HCT116 (cell line): ENCODE results near the gene DNAAF8.

ENCODE experiments used
- CEBPB ChIP-seq: IDR thresholded peaks from 2 replicates; pipeline ENCODE4 v1.6.1; 2012; ENCODE audit warnings: low read depth
- EGR1 ChIP-seq: IDR thresholded peaks from 2 replicates; pipeline ENCODE4 v1.6.1; 2012; ENCODE audit warnings: low read depth
- EZH2 ChIP-seq: fragments of 200-600 bp; sonication (generic); IDR thresholded peaks from 2 replicates; pipeline ENCODE4 v1.6.1; 2017; ENCODE audit warnings: antibody characterized with exemption, mixed run types
- JUND ChIP-seq: IDR thresholded peaks from 2 replicates; pipeline ENCODE4 v1.6.1; 2012
- POLR2A ChIP-seq: IDR thresholded peaks from 2 replicates; pipeline ENCODE4 v1.7.0; 2011; ENCODE audit warnings: borderline replicate concordance; ENCODE audit not compliant: insufficient read depth, insufficient read length; ENCODE audit errors: extremely low read depth
- POLR2AphosphoS5 ChIP-seq: IDR thresholded peaks from 2 replicates; pipeline ENCODE4 v1.6.1; 2011; ENCODE audit warnings: mild to moderate bottlenecking, low read depth, low read length, moderate library complexity
- RAD21 ChIP-seq: IDR thresholded peaks from 2 replicates; pipeline ENCODE4 v1.6.1; 2012; ENCODE audit warnings: low read depth, mild to moderate bottlenecking
- SP1 ChIP-seq: IDR thresholded peaks from 2 replicates; pipeline ENCODE4 v1.6.1; 2012; ENCODE audit warnings: low read depth
- TCF7L2 ChIP-seq: IDR thresholded peaks from 2 replicates; pipeline ENCODE4 v1.7.0; 2011; ENCODE audit warnings: borderline replicate concordance, inconsistent platforms; ENCODE audit not compliant: insufficient read depth, insufficient read length; ENCODE audit errors: extremely low read depth
- ZNF274 ChIP-seq: fragments of 200-500 bp; sonication (Bioruptor generic); IDR thresholded peaks from 2 replicates; pipeline ENCODE4 v1.6.1; 2014; ENCODE audit warnings: mild to moderate bottlenecking, low read depth, low read length, inconsistent platforms
- TF ChIP-seq, protein P1 (sequence below), 3 experiments: fragments of 200-600 bp in 1 of 3; sonication (generic) in 1 of 3; IDR thresholded peaks in 2 of 3; conservative IDR thresholded peaks in 1 of 3; 2 replicates each; pipeline ENCODE4 v1.5.1; 2012 to 2017; ENCODE audit warnings: low read depth in 2 of 3, low read length in 2 of 3, antibody characterized with exemption in 1 of 3, borderline replicate concordance in 1 of 3, control low read depth in 1 of 3, mild to moderate bottlenecking in 1 of 3, mixed read lengths in 1 of 3, mixed run types in 1 of 3, moderate library complexity in 1 of 3; ENCODE audit not compliant: insufficient read depth in 1 of 3
- TF ChIP-seq, protein P2 (sequence below): IDR thresholded peaks from 2 replicates; pipeline ENCODE4 v1.6.1; 2012
- TF ChIP-seq, protein P3 (sequence below): IDR thresholded peaks from 2 replicates; pipeline ENCODE4 v1.6.1; 2012; ENCODE audit warnings: low read depth

DNA sequence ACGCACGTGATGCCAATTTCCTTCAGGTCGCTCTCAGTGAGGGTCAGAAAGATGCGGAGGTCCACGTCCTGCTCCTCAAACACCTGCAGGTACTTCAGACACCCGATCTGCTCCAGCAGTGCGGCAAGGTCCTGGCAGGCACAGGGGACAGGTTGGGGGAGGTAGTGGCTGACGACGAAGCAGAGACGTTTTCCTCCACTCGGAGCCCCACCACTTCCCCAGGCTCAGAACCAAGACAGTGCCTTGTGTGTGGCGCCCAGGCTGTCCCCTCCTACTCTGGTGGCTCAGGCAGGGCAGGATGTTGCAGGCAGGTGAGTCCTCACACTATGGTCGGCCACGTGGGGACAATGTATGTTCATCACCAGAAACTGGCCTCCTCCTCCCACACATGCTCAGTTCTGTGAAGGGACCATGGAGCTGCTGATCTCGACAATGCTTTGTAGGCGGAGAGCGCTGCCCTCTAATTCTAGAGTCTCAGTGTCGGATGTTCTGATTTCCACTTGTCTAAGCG lies 35.2 kb upstream of the DNAAF8 start:
- TF ChIP-seq EGR1 (no peak), CEBPB (no peak), ZNF274 (no peak), TCF7L2 (no peak), SP1 (no peak), POLR2AphosphoS5 (no peak), POLR2A (no peak), JUND (no peak), RAD21 (no peak), EZH2 (no peak)
- TF ChIP-seq, protein P1, sequence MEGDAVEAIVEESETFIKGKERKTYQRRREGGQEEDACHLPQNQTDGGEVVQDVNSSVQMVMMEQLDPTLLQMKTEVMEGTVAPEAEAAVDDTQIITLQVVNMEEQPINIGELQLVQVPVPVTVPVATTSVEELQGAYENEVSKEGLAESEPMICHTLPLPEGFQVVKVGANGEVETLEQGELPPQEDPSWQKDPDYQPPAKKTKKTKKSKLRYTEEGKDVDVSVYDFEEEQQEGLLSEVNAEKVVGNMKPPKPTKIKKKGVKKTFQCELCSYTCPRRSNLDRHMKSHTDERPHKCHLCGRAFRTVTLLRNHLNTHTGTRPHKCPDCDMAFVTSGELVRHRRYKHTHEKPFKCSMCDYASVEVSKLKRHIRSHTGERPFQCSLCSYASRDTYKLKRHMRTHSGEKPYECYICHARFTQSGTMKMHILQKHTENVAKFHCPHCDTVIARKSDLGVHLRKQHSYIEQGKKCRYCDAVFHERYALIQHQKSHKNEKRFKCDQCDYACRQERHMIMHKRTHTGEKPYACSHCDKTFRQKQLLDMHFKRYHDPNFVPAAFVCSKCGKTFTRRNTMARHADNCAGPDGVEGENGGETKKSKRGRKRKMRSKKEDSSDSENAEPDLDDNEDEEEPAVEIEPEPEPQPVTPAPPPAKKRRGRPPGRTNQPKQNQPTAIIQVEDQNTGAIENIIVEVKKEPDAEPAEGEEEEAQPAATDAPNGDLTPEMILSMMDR (IDR thresholded peaks at IDR 0.05 in 2 of 3, conservative IDR thresholded peaks at IDR 0.05 in 1 of 3; ENCODE audit: borderline replicate concordance in 1 of 3, insufficient read depth in 1 of 3, low read depth in 2 of 3, low read length in 2 of 3), result no peak
- TF ChIP-seq, protein P2, sequence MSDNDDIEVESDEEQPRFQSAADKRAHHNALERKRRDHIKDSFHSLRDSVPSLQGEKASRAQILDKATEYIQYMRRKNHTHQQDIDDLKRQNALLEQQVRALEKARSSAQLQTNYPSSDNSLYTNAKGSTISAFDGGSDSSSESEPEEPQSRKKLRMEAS, result no peak
- TF ChIP-seq, protein P3, sequence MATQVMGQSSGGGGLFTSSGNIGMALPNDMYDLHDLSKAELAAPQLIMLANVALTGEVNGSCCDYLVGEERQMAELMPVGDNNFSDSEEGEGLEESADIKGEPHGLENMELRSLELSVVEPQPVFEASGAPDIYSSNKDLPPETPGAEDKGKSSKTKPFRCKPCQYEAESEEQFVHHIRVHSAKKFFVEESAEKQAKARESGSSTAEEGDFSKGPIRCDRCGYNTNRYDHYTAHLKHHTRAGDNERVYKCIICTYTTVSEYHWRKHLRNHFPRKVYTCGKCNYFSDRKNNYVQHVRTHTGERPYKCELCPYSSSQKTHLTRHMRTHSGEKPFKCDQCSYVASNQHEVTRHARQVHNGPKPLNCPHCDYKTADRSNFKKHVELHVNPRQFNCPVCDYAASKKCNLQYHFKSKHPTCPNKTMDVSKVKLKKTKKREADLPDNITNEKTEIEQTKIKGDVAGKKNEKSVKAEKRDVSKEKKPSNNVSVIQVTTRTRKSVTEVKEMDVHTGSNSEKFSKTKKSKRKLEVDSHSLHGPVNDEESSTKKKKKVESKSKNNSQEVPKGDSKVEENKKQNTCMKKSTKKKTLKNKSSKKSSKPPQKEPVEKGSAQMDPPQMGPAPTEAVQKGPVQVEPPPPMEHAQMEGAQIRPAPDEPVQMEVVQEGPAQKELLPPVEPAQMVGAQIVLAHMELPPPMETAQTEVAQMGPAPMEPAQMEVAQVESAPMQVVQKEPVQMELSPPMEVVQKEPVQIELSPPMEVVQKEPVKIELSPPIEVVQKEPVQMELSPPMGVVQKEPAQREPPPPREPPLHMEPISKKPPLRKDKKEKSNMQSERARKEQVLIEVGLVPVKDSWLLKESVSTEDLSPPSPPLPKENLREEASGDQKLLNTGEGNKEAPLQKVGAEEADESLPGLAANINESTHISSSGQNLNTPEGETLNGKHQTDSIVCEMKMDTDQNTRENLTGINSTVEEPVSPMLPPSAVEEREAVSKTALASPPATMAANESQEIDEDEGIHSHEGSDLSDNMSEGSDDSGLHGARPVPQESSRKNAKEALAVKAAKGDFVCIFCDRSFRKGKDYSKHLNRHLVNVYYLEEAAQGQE, result no peak
